Adipose tissue (tissue), 3 donors: ENCODE results near the gene KCNMA1. TPM values are rescaled to one million over a fixed set of nuclear protein-coding genes. Genes with fewer than 3 reads are reported as not detected.

ENCODE experiments used
- H3K27ac ChIP-seq: one replicate; pipeline ENCODE4 v1.5.1; 2013; ENCODE audit warnings: low read depth, low read length
- WGBS, 3 donors: extraction: QIAGEN DNeasy Blood & Tissue Kit; methylation state at CpG; one replicate each; pipeline ENCODE4 v1.1.7; 2013; 5-methylcytosine and 5-hydroxymethylcytosine counted together
- polyA plus RNA-seq, 3 donors: library from polyadenylated mRNA; stranded (reverse); fragments of 200-250 nt; gene quantifications; one replicate each; pipeline ENCODE4 v1.2.3, GENCODE V29; 2013
- donor health status: healthy with polysubstance abuse.
- donor health status: Bipolar disorder and iron deficiency.
- donor health status: healthy.

KCNMA1 gene
- polyA plus RNA-seq, 3 donors: 2.5 to 5.1 (median 3.8) TPM

GRCh38 chr10:77638321-77639101 is 903 bp upstream of the KCNMA1 start:
- 5 to 17% (median 5%) methylated on average over 25 to 56 of the region's 56 CpGs for WGBS, 3 donors
- H3K27ac ChIP-seq: no peak overlapping the region

GRCh38 chr10:77636967-77637531 is 559 bp downstream of the KCNMA1 start:
- no peak overlapping the region for H3K27ac ChIP-seq

DNA sequence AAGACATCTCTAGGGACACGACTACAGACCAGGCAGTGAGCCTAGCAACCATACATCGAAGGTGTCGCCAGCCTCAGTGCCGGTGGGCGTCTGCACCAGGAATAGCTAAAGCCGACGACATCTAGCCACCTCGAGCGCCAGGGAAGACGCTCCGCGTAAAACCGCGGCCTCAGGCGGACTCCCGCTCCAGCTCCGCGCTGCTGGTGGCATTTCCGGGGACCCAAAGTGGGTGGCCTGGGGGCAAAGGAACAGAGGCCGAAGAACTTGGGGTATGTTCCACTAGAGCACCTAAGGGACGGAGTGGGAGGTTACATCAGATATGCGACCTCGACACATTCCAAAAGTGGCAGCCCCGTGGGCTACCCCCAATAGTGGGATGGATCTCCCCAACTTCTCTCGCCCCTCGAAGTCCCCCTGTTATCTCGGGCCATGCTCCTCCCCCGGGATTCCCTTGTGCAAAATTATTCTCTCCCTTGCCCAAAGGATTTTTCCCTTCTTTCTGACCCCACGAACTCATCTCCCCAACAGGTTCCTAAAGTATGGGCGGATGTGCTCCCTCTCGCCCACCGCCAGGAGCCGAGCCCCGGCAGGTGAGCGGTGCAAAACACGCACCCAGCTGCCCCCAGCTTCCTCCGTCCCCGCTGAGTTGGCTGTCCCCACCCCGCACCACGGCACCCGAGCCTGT is 1.2 kb downstream of the KCNMA1 start:
- WGBS, 3 donors: 6 to 31% (median 8%) methylated on average over 41 of the region's 41 CpGs
- H3K27ac ChIP-seq: no peak overlapping the region

More at GRCh38 chr10:77636967-77637531, 559 bp downstream of the KCNMA1 start:
- 2 to 3% (median 2%) methylated on average over 44 to 53 of the region's 53 CpGs for WGBS, 3 donors

GRCh38 chr10:77635402-77636227 is 2.0 kb downstream of the KCNMA1 start:
- 49 to 69% (median 50%) methylated on average over 13 of the region's 13 CpGs for WGBS, 3 donors
- H3K27ac ChIP-seq: no peak overlapping the region

GRCh38 chr10:77634939-77635338 is 2.7 kb downstream of the KCNMA1 start:
- no peak overlapping the region for H3K27ac ChIP-seq
- 71 to 76% (median 76%) methylated on average over 4 of the region's 4 CpGs for WGBS, 3 donors

- 77 to 86% (median 85%) methylated on average over 7 of the region's 7 CpGs for WGBS, 3 donors
- H3K27ac ChIP-seq: no peak overlapping the region
These were observed 4.2 kb downstream of the KCNMA1 start for GRCh38 chr10:77633376-77633775.

DNA sequence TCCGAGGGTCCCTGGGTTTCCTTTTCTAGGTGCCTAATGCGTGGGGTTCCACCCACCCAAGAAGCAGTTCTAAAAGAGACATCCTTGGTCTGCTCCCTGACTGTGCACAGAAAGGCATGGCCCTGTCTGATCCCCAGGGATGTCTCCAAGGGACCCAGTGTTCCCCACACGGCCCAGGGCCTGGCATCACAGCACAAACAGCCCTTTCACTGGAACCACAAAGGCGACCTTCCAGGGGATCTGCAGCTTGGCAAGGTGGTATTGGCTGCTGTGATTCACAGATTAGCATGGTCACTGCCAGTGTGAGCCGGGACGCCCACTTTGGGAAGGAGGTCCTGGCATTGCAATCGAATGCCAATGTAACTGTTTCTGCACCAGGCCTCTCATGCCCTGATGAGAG is 6.4 kb downstream of the KCNMA1 start:
- WGBS, 3 donors: 87 to 94% (median 88%) methylated on average over 7 of the region's 7 CpGs

DNA sequence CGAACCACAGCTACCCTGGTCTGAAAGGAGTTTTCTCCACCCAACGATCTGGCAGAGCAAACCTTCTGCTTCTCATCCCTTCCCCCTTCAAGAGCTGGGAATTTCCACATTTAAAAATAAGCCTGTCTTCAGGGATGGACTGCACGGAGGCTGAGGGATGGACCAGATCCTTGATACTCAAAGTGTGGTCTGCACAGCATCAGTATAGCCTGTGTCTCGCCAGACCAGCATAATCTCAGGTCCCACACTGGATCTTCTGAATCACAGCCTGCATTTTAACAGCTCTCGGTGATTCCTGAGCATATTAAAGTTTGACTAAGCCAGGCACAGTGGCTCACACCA is 7.1 kb downstream of the KCNMA1 start:
- no peak overlapping the region for H3K27ac ChIP-seq
- 74 to 91% (median 81%) methylated on average over 5 of the region's 5 CpGs for WGBS, 3 donors

More for the DNA sequence above, 6.4 kb downstream of the KCNMA1 start:
- H3K27ac ChIP-seq: no peak overlapping the region

DNA sequence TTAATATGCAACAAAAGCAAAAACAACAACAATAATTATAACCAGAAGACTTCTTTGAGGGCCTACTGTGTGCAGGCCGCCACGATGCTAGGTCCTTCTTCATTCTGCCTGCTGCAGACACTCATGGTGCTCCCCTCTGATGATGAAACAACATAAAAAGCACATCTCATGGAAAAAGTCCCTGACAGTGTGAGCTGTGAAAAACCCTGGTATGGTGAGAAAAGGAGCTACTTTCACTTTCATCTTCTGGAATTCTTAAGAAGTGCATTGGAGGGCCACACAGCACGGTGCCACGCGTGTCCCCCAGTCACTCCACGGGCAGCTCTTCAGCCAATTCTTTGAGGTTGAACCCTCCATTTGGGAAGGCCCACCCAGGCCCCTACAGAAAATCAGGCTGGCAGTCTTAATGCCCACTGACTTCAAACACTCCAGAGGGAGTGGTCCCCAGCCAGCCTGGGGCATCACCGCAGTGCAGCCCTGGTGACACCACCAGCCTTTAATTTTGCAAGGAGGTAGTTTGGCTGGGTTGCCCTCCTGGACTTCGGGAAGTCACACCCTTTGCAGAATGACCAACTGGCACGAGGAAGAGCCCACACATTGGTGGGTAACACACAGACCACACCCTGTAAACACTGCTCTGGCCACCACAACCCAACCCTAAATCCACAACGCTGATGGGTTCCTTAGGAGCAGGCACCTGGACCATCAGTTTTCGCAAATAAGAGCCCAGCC is 7.7 kb downstream of the KCNMA1 start:
- H3K27ac ChIP-seq: no peak overlapping the region
- 75 to 96% (median 82%) methylated on average over 11 of the region's 11 CpGs for WGBS, 3 donors

DNA sequence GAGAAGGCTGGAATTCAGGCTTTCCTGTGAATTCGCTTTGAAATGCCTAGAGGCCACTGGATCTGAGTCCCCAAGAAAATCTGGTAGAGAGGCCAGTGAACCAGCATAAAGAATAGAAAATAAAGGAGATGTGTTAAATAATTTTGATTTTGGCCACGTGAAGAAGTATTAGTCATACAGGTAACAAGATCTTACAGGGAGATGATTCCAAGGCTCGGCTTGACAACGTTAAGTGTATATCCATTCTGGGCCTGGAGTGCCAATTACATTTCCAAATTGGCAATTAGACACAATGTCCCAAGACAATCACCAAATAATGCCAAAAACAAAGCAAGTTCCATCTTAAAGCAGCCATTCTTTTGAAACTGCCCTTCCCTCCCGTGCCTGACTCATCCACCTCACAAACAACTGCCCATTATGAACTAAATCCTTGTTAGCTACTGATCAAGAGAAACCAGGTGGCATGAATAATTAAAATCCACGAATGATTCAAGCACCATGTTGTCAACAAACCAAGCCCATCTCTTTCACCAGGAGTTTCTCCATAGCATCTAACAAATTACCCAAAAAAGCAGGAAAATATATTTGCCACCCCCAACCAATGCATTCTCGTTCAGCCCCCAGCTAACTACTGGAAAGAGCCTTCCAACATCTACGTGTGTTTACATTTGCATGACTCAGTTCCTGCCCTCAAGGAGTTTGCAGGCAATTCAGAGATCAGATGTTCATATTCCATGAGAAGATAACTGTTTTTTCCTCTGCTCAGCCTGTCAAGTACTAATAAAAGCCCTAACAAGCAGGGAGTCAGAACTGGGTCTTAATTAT is 8.5 kb downstream of the KCNMA1 start:
- 85 to 92% (median 88%) methylated on average over 8 of the region's 8 CpGs for WGBS, 3 donors
- H3K27ac ChIP-seq: no peak overlapping the region

- H3K27ac ChIP-seq: no peak overlapping the region
- 77 to 89% (median 79%) methylated on average over 8 of the region's 8 CpGs for WGBS, 3 donors
These were observed 11.2 kb downstream of the KCNMA1 start for GRCh38 chr10:77626266-77626935.

DNA sequence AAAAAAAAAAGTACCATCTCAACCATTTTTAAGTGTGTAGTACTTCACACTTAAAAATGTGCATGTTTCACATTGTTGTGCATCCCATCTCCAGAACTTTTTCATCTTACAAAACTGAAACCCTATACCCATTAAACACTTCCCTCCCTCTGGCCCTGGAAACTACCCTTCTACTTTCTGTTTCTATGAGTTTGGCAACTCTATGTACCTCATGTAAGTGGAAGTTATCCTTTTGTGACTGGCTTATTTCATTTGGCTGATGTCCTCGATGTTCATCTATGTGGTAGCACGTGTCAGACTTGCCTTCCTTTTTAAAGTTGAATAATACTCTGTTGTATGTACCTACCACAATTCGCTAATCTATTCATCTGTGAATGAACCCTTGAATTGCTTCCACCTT is 12.2 kb downstream of the KCNMA1 start:
- H3K27ac ChIP-seq: no peak overlapping the region
- 75 to 96% (median 82%) methylated on average over 3 of the region's 3 CpGs for WGBS, 3 donors

DNA sequence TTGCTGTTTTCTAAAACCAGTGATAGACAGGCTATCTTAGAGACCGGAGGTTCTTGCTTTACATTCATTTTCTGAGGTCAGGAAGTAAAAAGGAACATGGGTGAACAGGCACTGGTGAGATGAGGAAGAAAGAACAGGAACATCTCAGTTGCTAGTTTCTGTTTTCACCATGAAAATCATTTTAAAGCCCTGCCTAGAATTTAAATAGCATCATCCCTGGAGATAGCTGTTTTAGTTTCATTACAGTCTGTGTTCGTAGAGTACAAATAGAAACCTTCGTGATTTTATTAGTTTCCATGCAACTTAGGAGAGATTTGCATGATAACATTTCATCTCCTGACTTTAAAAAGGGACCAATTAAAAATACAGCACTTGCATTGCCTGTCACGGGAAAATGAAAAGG is 14.7 kb downstream of the KCNMA1 start:
- WGBS, 3 donors: 30 to 68% (median 33%) methylated on average over 4 of the region's 4 CpGs
- no peak overlapping the region for H3K27ac ChIP-seq

GRCh38 chr10:77620731-77621130 is 16.9 kb downstream of the KCNMA1 start:
- 60 to 89% (median 62%) methylated on average over 6 of the region's 6 CpGs for WGBS, 3 donors
- H3K27ac ChIP-seq: no peak overlapping the region

- 67 to 82% (median 70%) methylated on average over 13 of the region's 13 CpGs for WGBS, 3 donors
These were observed 17.5 kb downstream of the KCNMA1 start for GRCh38 chr10:77619964-77620703.

GRCh38 chr10:77618117-77618516 is 19.5 kb downstream of the KCNMA1 start:
- H3K27ac ChIP-seq: no peak overlapping the region
- WGBS, 3 donors: 71 to 93% (median 73%) methylated on average over 4 of the region's 4 CpGs

More at GRCh38 chr10:77619964-77620703, 17.5 kb downstream of the KCNMA1 start:
- no peak overlapping the region for H3K27ac ChIP-seq
